GM23338 (cell line): ENCODE measurements around the gene SPOPL. TPM values are rescaled to one million over a fixed set of nuclear protein-coding genes. Genes with fewer than 3 reads are reported as not detected.

Source experiments
- ATAC-seq: fragments of 200-7000 bp; cut with Tn5 transposase; 3 replicates; pipeline ENCODE4 v1.9.1; 2020
- DNase-seq: peaks from one replicate; pipeline ENCODE4 v3.0.0-alpha.2; 2015; ENCODE audit warnings: low spot score
- H2AFZ ChIP-seq: fragments of 200-600 bp; sonication (generic); 2 replicates; pipeline ENCODE4 v1.8.0; 2016; ENCODE audit warnings: antibody characterized with exemption, mild to moderate bottlenecking, moderate library complexity
- H3F3A ChIP-seq: fragments of 200-600 bp; sonication (generic); replicated peaks from 2 replicates; pipeline ENCODE4 v1.8.0; 2017; ENCODE audit warnings: antibody characterized with exemption, mixed run types, low read depth
- H3K27ac ChIP-seq: fragments of 200-600 bp; sonication (generic); 2 replicates; pipeline ENCODE4 v1.6.1; 2016; ENCODE audit warnings: low read depth
- H3K27me3 ChIP-seq: fragments of 200-600 bp; sonication (generic); 2 replicates; pipeline ENCODE4 v1.8.0; 2016; ENCODE audit warnings: mild to moderate bottlenecking, mixed run types, moderate library complexity; ENCODE audit not compliant: insufficient read depth
- H3K36me3 ChIP-seq: fragments of 200-600 bp; sonication (generic); 2 replicates; pipeline ENCODE4 v1.8.0; 2016; ENCODE audit warnings: mild to moderate bottlenecking; ENCODE audit not compliant: insufficient read depth
- H3K4me1 ChIP-seq: fragments of 200-600 bp; sonication (generic); 2 replicates; pipeline ENCODE4 v1.8.0; 2016; ENCODE audit warnings: mild to moderate bottlenecking, moderate library complexity; ENCODE audit not compliant: insufficient read depth
- H3K4me2 ChIP-seq: fragments of 200-600 bp; sonication (generic); 2 replicates; pipeline ENCODE4 v1.7.1; 2017; ENCODE audit warnings: mixed run types
- H3K4me3 ChIP-seq: fragments of 200-600 bp; sonication (generic); 2 replicates; pipeline ENCODE4 v1.6.1; 2016; ENCODE audit warnings: mixed run types
- H3K79me2 ChIP-seq: fragments of 200-600 bp; sonication (generic); replicated peaks from 2 replicates; pipeline ENCODE4 v1.8.0; 2017; ENCODE audit warnings: mild to moderate bottlenecking; ENCODE audit not compliant: insufficient read depth
- H3K9me2 ChIP-seq: fragments of 200-600 bp; sonication (generic); 2 replicates; pipeline ENCODE4 v1.8.0; 2017; ENCODE audit not compliant: insufficient read depth
- H4K20me1 ChIP-seq: fragments of 200-600 bp; sonication (generic); replicated peaks from 2 replicates; pipeline ENCODE4 v1.8.0; 2017; ENCODE audit warnings: mild to moderate bottlenecking; ENCODE audit not compliant: insufficient read depth
- H3K27ac Mint-ChIP-seq: 2 replicates; pipeline ENCODE4 v1.8.0; 2020; ENCODE audit warnings: inconsistent platforms, mild to moderate bottlenecking, moderate library complexity, mixed read lengths
- H3K27me3 Mint-ChIP-seq: 3 replicates; pipeline ENCODE4 v1.8.0; 2022; ENCODE audit warnings: low read depth, mild to moderate bottlenecking, moderate library complexity, mixed read lengths, inconsistent platforms; ENCODE audit not compliant: insufficient read depth, poor library complexity
- H3K36me3 Mint-ChIP-seq: 3 replicates; pipeline ENCODE4 v1.8.0; 2021; ENCODE audit warnings: low read depth, mild to moderate bottlenecking, inconsistent platforms, moderate library complexity, mixed read lengths
- H3K4me1 Mint-ChIP-seq: 3 replicates; pipeline ENCODE4 v1.8.0; 2020; ENCODE audit warnings: mild to moderate bottlenecking, inconsistent platforms, mixed read lengths
- H3K4me3 Mint-ChIP-seq: 3 replicates; pipeline ENCODE4 v1.8.0; 2021; ENCODE audit warnings: moderate library complexity, mild to moderate bottlenecking, inconsistent platforms, mixed read lengths
- H3K9me3 Mint-ChIP-seq: 3 replicates; pipeline ENCODE4 v1.8.0; 2020; ENCODE audit warnings: moderate library complexity, mild to moderate bottlenecking, inconsistent platforms, mixed read lengths
- CREB1 ChIP-seq: fragments of 250-450 bp; sonication (Bioruptor Pico); IDR thresholded peaks from 2 replicates; pipeline ENCODE4 v1.5.0; 2020; ENCODE audit warnings: low read depth, mild to moderate bottlenecking, moderate library complexity
- EZH2 ChIP-seq: fragments of 200-600 bp; sonication (generic); IDR thresholded peaks from one replicate; pipeline ENCODE4 v1.8.0; 2017; ENCODE audit warnings: antibody characterized with exemption, mild to moderate bottlenecking, low read depth; ENCODE audit not compliant: unreplicated experiment
- EZH2phosphoT487 ChIP-seq: fragments of 200-600 bp; sonication (generic); IDR thresholded peaks from one replicate; pipeline ENCODE4 v1.8.1; 2018; ENCODE audit warnings: antibody characterized with exemption; ENCODE audit not compliant: unreplicated experiment
- JUNB ChIP-seq: IDR thresholded peaks from one replicate; pipeline ENCODE4 v1.6.1; 2016; ENCODE audit warnings: antibody characterized with exemption; ENCODE audit not compliant: unreplicated experiment
- NANOG ChIP-seq: IDR thresholded peaks from 2 replicates; pipeline ENCODE4 v1.6.1; 2016; ENCODE audit warnings: antibody characterized with exemption, borderline replicate concordance
- POLR2AphosphoS5 ChIP-seq: IDR thresholded peaks from 2 replicates; pipeline ENCODE4 v1.6.1; 2016; ENCODE audit warnings: antibody characterized with exemption, low read depth
- STAT1 ChIP-seq: IDR thresholded peaks from one replicate; pipeline ENCODE4 v1.6.1; 2016; ENCODE audit warnings: antibody characterized with exemption; ENCODE audit not compliant: unreplicated experiment
- ZNF114 ChIP-seq: fragments of 250-450 bp; sonication (Bioruptor Pico); IDR thresholded peaks from 2 replicates; pipeline ENCODE4 v1.5.0; 2020; ENCODE audit warnings: mild to moderate bottlenecking, moderate library complexity
- ZNF331 ChIP-seq: fragments of 250-450 bp; sonication (Bioruptor Pico); IDR thresholded peaks from 2 replicates; pipeline ENCODE4 v1.5.0; 2020; ENCODE audit warnings: low read depth, mild to moderate bottlenecking, moderate library complexity
- polyA plus RNA-seq: library from polyadenylated mRNA; unstranded; fragments of >200 nt; fragmentation: Nextera tagmentation; extraction: Ambion mirVana; gene quantifications from 2 replicates; pipeline ENCODE4 v1.2.1, GENCODE V29; 2016
- total RNA-seq: library from RNA; depleted of rRNA; stranded (reverse); fragments of >200 nt; shearing (Covaris generic); gene quantifications from 2 replicates; pipeline ENCODE4 v1.2.3, GENCODE V29; 2014
- TF ChIP-seq, protein P1 (sequence below), 2 experiments: fragments of 200-600 bp in 1 of 2; sonication (generic) in 1 of 2; conservative IDR thresholded peaks; 2 replicates each; pipeline versions ENCODE4 v1.5.1 to v1.6.1; 2016 to 2017; ENCODE audit warnings: antibody characterized with exemption in 2 of 2, low read depth in 2 of 2, mild to moderate bottlenecking in 2 of 2, moderate library complexity in 1 of 2
- TF ChIP-seq, protein P2 (sequence below): IDR thresholded peaks from 2 replicates; pipeline ENCODE4 v1.6.1; 2016; ENCODE audit warnings: antibody characterized with exemption
- TF ChIP-seq, protein P3 (sequence below): fragments of 250-450 bp; sonication (Bioruptor Pico); IDR thresholded peaks from 2 replicates; pipeline ENCODE4 v1.5.0; 2020; ENCODE audit warnings: mild to moderate bottlenecking, moderate library complexity
- TF ChIP-seq, protein P4 (sequence below): IDR thresholded peaks from one replicate; pipeline ENCODE4 v1.6.1; 2018; ENCODE audit warnings: antibody characterized with exemption; ENCODE audit not compliant: unreplicated experiment

The SPOPL gene
- total and polyA plus RNA-seq, 2 experiments from 2014 or later = 4.5 to 15.4 TPM

DNA sequence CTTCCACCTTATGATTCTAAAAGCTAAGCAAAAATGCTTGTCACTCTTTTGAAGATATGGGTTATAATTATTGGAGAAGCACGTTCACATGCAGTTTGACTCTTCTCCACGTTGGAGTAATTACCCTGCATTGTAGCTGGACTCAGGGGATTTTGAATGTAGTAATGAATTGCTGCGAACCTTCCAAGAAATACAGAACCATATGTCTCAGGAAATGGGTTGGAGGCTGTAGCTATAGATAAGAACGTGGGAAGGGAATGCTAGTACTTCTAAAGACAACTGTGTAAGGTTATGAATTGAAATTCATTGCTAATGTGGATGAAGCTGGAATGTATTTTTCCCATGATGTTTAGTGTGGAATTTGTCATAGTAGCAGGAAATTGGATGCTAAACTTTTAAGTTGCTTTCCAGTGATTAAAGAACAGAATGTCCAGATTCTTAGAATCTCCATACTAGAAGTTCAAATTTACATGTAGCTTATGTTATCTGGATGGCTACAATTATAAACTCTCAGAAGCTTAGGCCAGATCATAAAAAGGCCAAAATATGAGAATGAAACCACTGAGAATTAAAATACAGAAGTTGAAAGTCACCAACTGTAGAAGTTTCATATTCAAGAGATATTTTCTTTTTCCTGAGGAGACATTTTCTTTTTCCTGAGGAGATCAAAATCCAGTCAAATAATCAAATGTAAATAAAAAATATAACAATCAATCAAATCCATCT lies 27.3 kb upstream of the SPOPL start:
- Mint-ChIP-seq H3K36me3 (no peaks in the 10 kb centered on the region), H3K27me3 (no peaks in the 10 kb centered on the region), H3K27ac (no peak overlapping the region), H3K9me3 (no peaks in the 10 kb centered on the region), H3K4me1 (no peaks in the 10 kb centered on the region), H3K4me3 (no peak overlapping the region)
- Histone ChIP-seq H3K4me2 (no peak overlapping the region), H3K4me1 (no peaks in the 10 kb centered on the region), H3F3A (no peaks in the 10 kb centered on the region), H3K79me2 (no peaks in the 10 kb centered on the region), H2AFZ (no peak overlapping the region), H4K20me1 (no peaks in the 10 kb centered on the region), H3K9me2 (no peaks in the 10 kb centered on the region), H3K27me3 (no peaks in the 10 kb centered on the region), H3K27ac (no peak overlapping the region), H3K36me3 (no peaks in the 10 kb centered on the region), H3K4me3 (no peak overlapping the region)
- DNase-seq (no peak), ATAC-seq (no peak)
- TF ChIP-seq POLR2AphosphoS5 = no peak
- TF ChIP-seq, protein P1, sequence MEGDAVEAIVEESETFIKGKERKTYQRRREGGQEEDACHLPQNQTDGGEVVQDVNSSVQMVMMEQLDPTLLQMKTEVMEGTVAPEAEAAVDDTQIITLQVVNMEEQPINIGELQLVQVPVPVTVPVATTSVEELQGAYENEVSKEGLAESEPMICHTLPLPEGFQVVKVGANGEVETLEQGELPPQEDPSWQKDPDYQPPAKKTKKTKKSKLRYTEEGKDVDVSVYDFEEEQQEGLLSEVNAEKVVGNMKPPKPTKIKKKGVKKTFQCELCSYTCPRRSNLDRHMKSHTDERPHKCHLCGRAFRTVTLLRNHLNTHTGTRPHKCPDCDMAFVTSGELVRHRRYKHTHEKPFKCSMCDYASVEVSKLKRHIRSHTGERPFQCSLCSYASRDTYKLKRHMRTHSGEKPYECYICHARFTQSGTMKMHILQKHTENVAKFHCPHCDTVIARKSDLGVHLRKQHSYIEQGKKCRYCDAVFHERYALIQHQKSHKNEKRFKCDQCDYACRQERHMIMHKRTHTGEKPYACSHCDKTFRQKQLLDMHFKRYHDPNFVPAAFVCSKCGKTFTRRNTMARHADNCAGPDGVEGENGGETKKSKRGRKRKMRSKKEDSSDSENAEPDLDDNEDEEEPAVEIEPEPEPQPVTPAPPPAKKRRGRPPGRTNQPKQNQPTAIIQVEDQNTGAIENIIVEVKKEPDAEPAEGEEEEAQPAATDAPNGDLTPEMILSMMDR (conservative IDR thresholded peaks at IDR 0.05; ENCODE audit: low read depth in 2 of 2) = no peak
- TF ChIP-seq, protein P2, sequence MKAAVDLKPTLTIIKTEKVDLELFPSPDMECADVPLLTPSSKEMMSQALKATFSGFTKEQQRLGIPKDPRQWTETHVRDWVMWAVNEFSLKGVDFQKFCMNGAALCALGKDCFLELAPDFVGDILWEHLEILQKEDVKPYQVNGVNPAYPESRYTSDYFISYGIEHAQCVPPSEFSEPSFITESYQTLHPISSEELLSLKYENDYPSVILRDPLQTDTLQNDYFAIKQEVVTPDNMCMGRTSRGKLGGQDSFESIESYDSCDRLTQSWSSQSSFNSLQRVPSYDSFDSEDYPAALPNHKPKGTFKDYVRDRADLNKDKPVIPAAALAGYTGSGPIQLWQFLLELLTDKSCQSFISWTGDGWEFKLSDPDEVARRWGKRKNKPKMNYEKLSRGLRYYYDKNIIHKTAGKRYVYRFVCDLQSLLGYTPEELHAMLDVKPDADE = no peak
- no peak for TF ChIP-seq EZH2
- no peak for TF ChIP-seq ZNF114 (CRISPR knock-in tag)
- TF ChIP-seq, protein P3, sequence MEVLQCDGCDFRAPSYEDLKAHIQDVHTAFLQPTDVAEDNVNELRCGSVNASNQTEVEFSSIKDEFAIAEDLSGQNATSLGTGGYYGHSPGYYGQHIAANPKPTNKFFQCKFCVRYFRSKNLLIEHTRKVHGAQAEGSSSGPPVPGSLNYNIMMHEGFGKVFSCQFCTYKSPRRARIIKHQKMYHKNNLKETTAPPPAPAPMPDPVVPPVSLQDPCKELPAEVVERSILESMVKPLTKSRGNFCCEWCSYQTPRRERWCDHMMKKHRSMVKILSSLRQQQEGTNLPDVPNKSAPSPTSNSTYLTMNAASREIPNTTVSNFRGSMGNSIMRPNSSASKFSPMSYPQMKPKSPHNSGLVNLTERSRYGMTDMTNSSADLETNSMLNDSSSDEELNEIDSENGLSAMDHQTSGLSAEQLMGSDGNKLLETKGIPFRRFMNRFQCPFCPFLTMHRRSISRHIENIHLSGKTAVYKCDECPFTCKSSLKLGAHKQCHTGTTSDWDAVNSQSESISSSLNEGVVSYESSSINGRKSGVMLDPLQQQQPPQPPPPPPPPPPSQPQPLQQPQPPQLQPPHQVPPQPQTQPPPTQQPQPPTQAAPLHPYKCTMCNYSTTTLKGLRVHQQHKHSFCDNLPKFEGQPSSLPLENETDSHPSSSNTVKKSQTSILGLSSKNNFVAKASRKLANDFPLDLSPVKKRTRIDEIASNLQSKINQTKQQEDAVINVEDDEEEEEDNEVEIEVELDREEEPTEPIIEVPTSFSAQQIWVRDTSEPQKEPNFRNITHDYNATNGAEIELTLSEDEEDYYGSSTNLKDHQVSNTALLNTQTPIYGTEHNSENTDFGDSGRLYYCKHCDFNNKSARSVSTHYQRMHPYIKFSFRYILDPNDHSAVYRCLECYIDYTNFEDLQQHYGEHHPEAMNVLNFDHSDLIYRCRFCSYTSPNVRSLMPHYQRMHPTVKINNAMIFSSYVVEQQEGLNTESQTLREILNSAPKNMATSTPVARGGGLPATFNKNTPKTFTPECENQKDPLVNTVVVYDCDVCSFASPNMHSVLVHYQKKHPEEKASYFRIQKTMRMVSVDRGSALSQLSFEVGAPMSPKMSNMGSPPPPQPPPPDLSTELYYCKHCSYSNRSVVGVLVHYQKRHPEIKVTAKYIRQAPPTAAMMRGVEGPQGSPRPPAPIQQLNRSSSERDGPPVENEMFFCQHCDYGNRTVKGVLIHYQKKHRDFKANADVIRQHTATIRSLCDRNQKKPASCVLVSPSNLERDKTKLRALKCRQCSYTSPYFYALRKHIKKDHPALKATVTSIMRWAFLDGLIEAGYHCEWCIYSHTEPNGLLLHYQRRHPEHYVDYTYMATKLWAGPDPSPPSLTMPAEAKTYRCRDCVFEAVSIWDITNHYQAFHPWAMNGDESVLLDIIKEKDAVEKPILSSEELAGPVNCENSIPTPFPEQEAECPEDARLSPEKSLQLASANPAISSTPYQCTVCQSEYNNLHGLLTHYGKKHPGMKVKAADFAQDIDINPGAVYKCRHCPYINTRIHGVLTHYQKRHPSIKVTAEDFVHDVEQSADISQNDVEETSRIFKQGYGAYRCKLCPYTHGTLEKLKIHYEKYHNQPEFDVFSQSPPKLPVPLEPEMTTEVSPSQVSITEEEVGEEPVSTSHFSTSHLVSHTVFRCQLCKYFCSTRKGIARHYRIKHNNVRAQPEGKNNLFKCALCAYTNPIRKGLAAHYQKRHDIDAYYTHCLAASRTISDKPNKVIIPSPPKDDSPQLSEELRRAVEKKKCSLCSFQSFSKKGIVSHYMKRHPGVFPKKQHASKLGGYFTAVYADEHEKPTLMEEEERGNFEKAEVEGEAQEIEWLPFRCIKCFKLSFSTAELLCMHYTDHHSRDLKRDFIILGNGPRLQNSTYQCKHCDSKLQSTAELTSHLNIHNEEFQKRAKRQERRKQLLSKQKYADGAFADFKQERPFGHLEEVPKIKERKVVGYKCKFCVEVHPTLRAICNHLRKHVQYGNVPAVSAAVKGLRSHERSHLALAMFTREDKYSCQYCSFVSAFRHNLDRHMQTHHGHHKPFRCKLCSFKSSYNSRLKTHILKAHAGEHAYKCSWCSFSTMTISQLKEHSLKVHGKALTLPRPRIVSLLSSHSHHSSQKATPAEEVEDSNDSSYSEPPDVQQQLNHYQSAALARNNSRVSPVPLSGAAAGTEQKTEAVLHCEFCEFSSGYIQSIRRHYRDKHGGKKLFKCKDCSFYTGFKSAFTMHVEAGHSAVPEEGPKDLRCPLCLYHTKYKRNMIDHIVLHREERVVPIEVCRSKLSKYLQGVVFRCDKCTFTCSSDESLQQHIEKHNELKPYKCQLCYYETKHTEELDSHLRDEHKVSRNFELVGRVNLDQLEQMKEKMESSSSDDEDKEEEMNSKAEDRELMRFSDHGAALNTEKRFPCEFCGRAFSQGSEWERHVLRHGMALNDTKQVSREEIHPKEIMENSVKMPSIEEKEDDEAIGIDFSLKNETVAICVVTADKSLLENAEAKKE = no peak
- TF ChIP-seq STAT1 = no peak
- no peak for TF ChIP-seq NANOG
- TF ChIP-seq JUNB = no peak
- TF ChIP-seq CREB1 = no peak
- no peak for TF ChIP-seq EZH2phosphoT487
- TF ChIP-seq ZNF331 (CRISPR knock-in tag) = no peak
- TF ChIP-seq, protein P4, sequence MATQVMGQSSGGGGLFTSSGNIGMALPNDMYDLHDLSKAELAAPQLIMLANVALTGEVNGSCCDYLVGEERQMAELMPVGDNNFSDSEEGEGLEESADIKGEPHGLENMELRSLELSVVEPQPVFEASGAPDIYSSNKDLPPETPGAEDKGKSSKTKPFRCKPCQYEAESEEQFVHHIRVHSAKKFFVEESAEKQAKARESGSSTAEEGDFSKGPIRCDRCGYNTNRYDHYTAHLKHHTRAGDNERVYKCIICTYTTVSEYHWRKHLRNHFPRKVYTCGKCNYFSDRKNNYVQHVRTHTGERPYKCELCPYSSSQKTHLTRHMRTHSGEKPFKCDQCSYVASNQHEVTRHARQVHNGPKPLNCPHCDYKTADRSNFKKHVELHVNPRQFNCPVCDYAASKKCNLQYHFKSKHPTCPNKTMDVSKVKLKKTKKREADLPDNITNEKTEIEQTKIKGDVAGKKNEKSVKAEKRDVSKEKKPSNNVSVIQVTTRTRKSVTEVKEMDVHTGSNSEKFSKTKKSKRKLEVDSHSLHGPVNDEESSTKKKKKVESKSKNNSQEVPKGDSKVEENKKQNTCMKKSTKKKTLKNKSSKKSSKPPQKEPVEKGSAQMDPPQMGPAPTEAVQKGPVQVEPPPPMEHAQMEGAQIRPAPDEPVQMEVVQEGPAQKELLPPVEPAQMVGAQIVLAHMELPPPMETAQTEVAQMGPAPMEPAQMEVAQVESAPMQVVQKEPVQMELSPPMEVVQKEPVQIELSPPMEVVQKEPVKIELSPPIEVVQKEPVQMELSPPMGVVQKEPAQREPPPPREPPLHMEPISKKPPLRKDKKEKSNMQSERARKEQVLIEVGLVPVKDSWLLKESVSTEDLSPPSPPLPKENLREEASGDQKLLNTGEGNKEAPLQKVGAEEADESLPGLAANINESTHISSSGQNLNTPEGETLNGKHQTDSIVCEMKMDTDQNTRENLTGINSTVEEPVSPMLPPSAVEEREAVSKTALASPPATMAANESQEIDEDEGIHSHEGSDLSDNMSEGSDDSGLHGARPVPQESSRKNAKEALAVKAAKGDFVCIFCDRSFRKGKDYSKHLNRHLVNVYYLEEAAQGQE = no peak
